ENCODE measurements around the gene BLMH. TPM values are rescaled to one million over a fixed set of nuclear protein-coding genes. Genes with fewer than 3 reads are reported as not detected.

BLMH gene
- total and polyA plus RNA-seq, 10 of the 15 experiments (the other 5 are each of a cell fraction or from before 2014, with no cell fraction given) = 16.1 to 63.9 (median 54.0) TPM

GRCh38 chr17:30246460-30246859, 45.3 kb downstream of the BLMH start (continued):
- no peak for TF ChIP-seq ZNF592 (IDR thresholded peaks at IDR 0.05)

- ChIA-PET CTCF (interaction anchor here (0.8 to 4.7 kb wide), 5 partner anchors 11 to 140 kb away, joined by 3 to 26 read pairs (median 3); no protein-coding TSS in a partner anchor), POLR2A (interaction anchor here (0.6 kb wide), 2 partner anchors 270 to 469 kb away, joined by 4 read pairs; no protein-coding TSS in a partner anchor), SMC1A (ENCODE audit: uncharacterized antibody, unreplicated experiment) (interaction anchor here (0.8 to 2.0 kb wide), 6 partner anchors 10 to 137 kb away, joined by 3 to 5 read pairs (median 4); partner anchors contain the start of gene SLC6A4), RAD21 (ENCODE audit: unreplicated experiment) (no interaction called here)
- TF ChIP-seq KDM1A (IDR thresholded peaks at IDR 0.05; ENCODE audit: borderline replicate concordance) (no peak), IKZF2 (IDR thresholded peaks at IDR 0.05) (no peak), CBX3 (IDR thresholded peaks at IDR 0.05; ENCODE audit: borderline replicate concordance, low read depth) (no peak), POLR2A (IDR thresholded peaks at IDR 0.05; ENCODE audit: low read depth, low read length) (no peak), ZZZ3 (IDR thresholded peaks at IDR 0.05; ENCODE audit: control insufficient read depth, insufficient read length, low read depth) (no peak), YBX1 (IDR thresholded peaks at IDR 0.05) (no peak), SIX5 (IDR thresholded peaks at IDR 0.05; ENCODE audit: low read depth, low read length, severe bottlenecking) (no peak), ESRRA (IDR thresholded peaks at IDR 0.05; ENCODE audit: low read length) (no peak), EED (IDR thresholded peaks at IDR 0.05; ENCODE audit: low read depth) (no peak), KLF5 (IDR thresholded peaks at IDR 0.05; ENCODE audit: partially characterized antibody) (no peak), PML (IDR thresholded peaks at IDR 0.05; ENCODE audit: low read length) (no peak), ZNF24 (IDR thresholded peaks at IDR 0.05) (no peak), CTCF (IDR thresholded peaks at IDR 0.05 in 2 of 3, conservative IDR thresholded peaks at IDR 0.05 in 1 of 3; ENCODE audit: control insufficient read depth in 2 of 3, extremely low read depth in 1 of 3, insufficient read depth in 1 of 3, low read depth in 3 of 3, low read length in 3 of 3) (no peak), TCF12 (IDR thresholded peaks at IDR 0.05; ENCODE audit: low read depth, low read length) (no peak), BHLHE40 (IDR thresholded peaks at IDR 0.05; ENCODE audit: borderline replicate concordance in 1 of 2, low read depth in 2 of 2, low read length in 1 of 2) (no peak), TBL1XR1 (IDR thresholded peaks at IDR 0.05; ENCODE audit: low read depth, low read length) (no peak)
- FAIRE-seq (no peak), ATAC-seq (no peak), DNase-seq (ENCODE audit: low read depth, low spot score) (no peak)
- 82% methylated on average over 4 of the region's 4 CpGs for WGBS (ENCODE audit: insufficient coverage, insufficient replicate concordance, low lambda C conversion rate, missing lambda C conversion rate)
- Histone ChIP-seq H2AFZ (ENCODE audit: control insufficient read depth, low read depth, low read length) (no peak overlapping the region), H4K20me1 (ENCODE audit: control insufficient read depth, insufficient read depth) (no peaks in the 10 kb centered on the region), H3K27me3 (replicated peaks in 1 of 2; ENCODE audit: control insufficient read depth in 2 of 2, insufficient read depth in 2 of 2, low read length in 1 of 2) (no peaks in the 10 kb centered on the region), H3K79me2 (ENCODE audit: control insufficient read depth, insufficient read depth, low read length) (no peaks in the 10 kb centered on the region), H3K4me1 (ENCODE audit: control insufficient read depth, insufficient read depth, low read length) (no peaks in the 10 kb centered on the region), H3K27ac (ENCODE audit: control insufficient read depth, insufficient read depth) (no peak overlapping the region), H3K36me3 (ENCODE audit: control insufficient read depth in 2 of 2, insufficient read depth in 2 of 2, low read length in 1 of 2) (peaks cover 6 to 17% of the 10 kb centered on the region in 2 experiments; a peak in 3 of 4 replicates), H3K9me3 (replicated peaks; ENCODE audit: control insufficient read depth, insufficient read depth, low read length) (no peaks in the 10 kb centered on the region; the same call in 2 of the 3 replicates), H3K4me3 (no peak overlapping the region), H3K9ac (ENCODE audit: control insufficient read depth, insufficient read depth, low read length) (no peak overlapping the region), H3K4me2 (ENCODE audit: control insufficient read depth, insufficient read depth) (no peak overlapping the region)
- intact Hi-C loops (cut with micrococcal nuclease; ENCODE audit: unreplicated experiment) = no loop called here
- no TSS peak for BruUV-seq (replicated peaks)
- in situ Hi-C loops (cut with MboI) = no loop called here
Measured at GRCh38 chr17:30244853-30245385, 46.8 kb downstream of the BLMH start.

All from GM12878 (cell line).